H9 (cell line): ENCODE results near the gene CDH23. TPM values are rescaled to one million over a fixed set of nuclear protein-coding genes. Genes with fewer than 3 reads are reported as not detected.
A peak's percentile ranks its signal among the peaks of the same experiment; 100 is the strongest.

ENCODE experiments used
- DNase-seq: peaks from one replicate; pipeline ENCODE4 v3.0.0-alpha.2; 2017
- H2AFZ ChIP-seq: one replicate; pipeline ENCODE4 v1.6.1; 2013; ENCODE audit warnings: mild to moderate bottlenecking, low read length, control low read depth, moderate library complexity
- H2AK5ac ChIP-seq: 2 replicates; pipeline ENCODE4 v1.6.1; 2013; ENCODE audit warnings: low read length, control low read depth, mixed read lengths; ENCODE audit not compliant: insufficient read length
- H2BK120ac ChIP-seq: one replicate; pipeline ENCODE4 v1.6.1; 2013; ENCODE audit warnings: low read depth, mild to moderate bottlenecking, low read length, control low read depth, inconsistent platforms; ENCODE audit not compliant: poor library complexity, severe bottlenecking
- H2BK12ac ChIP-seq: 2 replicates; pipeline ENCODE4 v1.6.1; 2013; ENCODE audit warnings: low read length, control low read depth, mixed read lengths, low read depth; ENCODE audit not compliant: insufficient read length
- H2BK15ac ChIP-seq: 2 replicates; pipeline ENCODE4 v1.6.1; 2013; ENCODE audit warnings: low read depth, low read length, control low read depth
- H2BK20ac ChIP-seq: one replicate; pipeline ENCODE4 v1.6.1; 2013; ENCODE audit warnings: low read depth, mild to moderate bottlenecking, low read length, control low read depth, inconsistent platforms; ENCODE audit not compliant: poor library complexity, severe bottlenecking
- H2BK5ac ChIP-seq: 2 replicates; pipeline ENCODE4 v1.6.1; 2013; ENCODE audit warnings: low read length, control low read depth, mixed read lengths; ENCODE audit not compliant: insufficient read length
- H3K14ac ChIP-seq: 2 replicates; pipeline ENCODE4 v1.6.1; 2013; ENCODE audit warnings: low read length, control low read depth; ENCODE audit not compliant: insufficient read depth
- H3K18ac ChIP-seq: 2 replicates; pipeline ENCODE4 v1.6.1; 2013; ENCODE audit warnings: low read depth, mild to moderate bottlenecking, mixed read lengths, low read length, control low read depth; ENCODE audit not compliant: insufficient read length
- H3K23ac ChIP-seq: 2 replicates; pipeline ENCODE4 v1.6.1; 2013; ENCODE audit warnings: low read length, control low read depth, mixed read lengths, low read depth; ENCODE audit not compliant: insufficient read length
- H3K23me2 ChIP-seq: 2 replicates; pipeline ENCODE4 v1.6.1; 2013; ENCODE audit warnings: low read depth, mild to moderate bottlenecking, mixed read lengths, low read length, control low read depth; ENCODE audit not compliant: insufficient read length, poor library complexity, severe bottlenecking
- H3K27ac ChIP-seq: 2 replicates; pipeline ENCODE4 v1.5.1; 2013; ENCODE audit warnings: low read length, control low read depth, mixed read lengths, low read depth; ENCODE audit not compliant: insufficient read length
- H3K27me3 ChIP-seq: 2 replicates; pipeline ENCODE4 v1.6.1; 2013; ENCODE audit warnings: low read length, control low read depth, inconsistent platforms; ENCODE audit not compliant: insufficient read depth
- H3K4ac ChIP-seq: 2 replicates; pipeline ENCODE4 v1.6.1; 2013; ENCODE audit warnings: low read depth, mild to moderate bottlenecking, control low read depth, inconsistent platforms, low read length, moderate library complexity
- H3K4me1 ChIP-seq: 2 replicates; pipeline ENCODE4 v1.6.1; 2013; ENCODE audit warnings: low read length, control low read depth, inconsistent platforms; ENCODE audit not compliant: insufficient read depth
- H3K4me2 ChIP-seq: 2 replicates; pipeline ENCODE4 v1.6.1; 2013; ENCODE audit warnings: low read length, control low read depth, mixed read lengths; ENCODE audit not compliant: insufficient read length, insufficient read depth
- H3K56ac ChIP-seq: 2 replicates; pipeline ENCODE4 v1.6.1; 2013; ENCODE audit warnings: low read depth, mild to moderate bottlenecking, mixed read lengths, low read length, control low read depth; ENCODE audit not compliant: insufficient read length
- H3K79me1 ChIP-seq: 2 replicates; pipeline ENCODE4 v1.6.1; 2013; ENCODE audit warnings: low read depth, mild to moderate bottlenecking, moderate library complexity, low read length, control low read depth, inconsistent platforms; ENCODE audit not compliant: insufficient read depth, poor library complexity, severe bottlenecking
- H3K79me2 ChIP-seq: 2 replicates; pipeline ENCODE4 v1.6.1; 2013; ENCODE audit warnings: low read length, control low read depth, inconsistent platforms; ENCODE audit not compliant: insufficient read depth
- H3K9ac ChIP-seq: 2 replicates; pipeline ENCODE4 v1.6.1; 2013; ENCODE audit warnings: low read length, control low read depth, mixed read lengths; ENCODE audit not compliant: insufficient read length; ENCODE audit errors: extremely low read depth
- H3K9me3 ChIP-seq: one replicate; pipeline ENCODE4 v1.6.1; 2013; ENCODE audit warnings: low read depth, low read length, inconsistent platforms; ENCODE audit not compliant: control insufficient read depth
- H3T11ph ChIP-seq: one replicate; pipeline ENCODE4 v1.6.1; 2013; ENCODE audit warnings: mild to moderate bottlenecking, low read length, control low read depth, inconsistent platforms
- H4K20me1 ChIP-seq: one replicate; pipeline ENCODE4 v1.6.1; 2013; ENCODE audit not compliant: control insufficient read depth, insufficient read length, insufficient read depth
- H4K5ac ChIP-seq: 2 replicates; pipeline ENCODE4 v1.6.1; 2013; ENCODE audit warnings: low read depth, mild to moderate bottlenecking, mixed read lengths, low read length, control low read depth; ENCODE audit not compliant: insufficient read length
- H4K8ac ChIP-seq: replicated peaks from 2 replicates; pipeline ENCODE4 v1.6.1; 2013; ENCODE audit warnings: low read length, control low read depth, mixed read lengths, low read depth; ENCODE audit not compliant: insufficient read length
- H4K91ac ChIP-seq: 2 replicates; pipeline ENCODE4 v1.6.1; 2013; ENCODE audit warnings: low read depth, mild to moderate bottlenecking, moderate library complexity, mixed read lengths, low read length, control low read depth; ENCODE audit not compliant: insufficient read length
- H3K27ac Mint-ChIP-seq, 3 experiments: 2 replicates in 2 of 3; 3 replicates in 1 of 3; pipeline ENCODE4 v1.8.0; 2020 to 2021; ENCODE audit warnings: mixed read lengths in 3 of 3, mild to moderate bottlenecking in 1 of 3, moderate library complexity in 1 of 3
- H3K27me3 Mint-ChIP-seq: 2 replicates; pipeline ENCODE4 v1.8.0; 2021; ENCODE audit warnings: low read depth, mild to moderate bottlenecking, moderate library complexity, mixed read lengths
- H3K36me3 Mint-ChIP-seq, 3 experiments: 2 replicates in 2 of 3; 3 replicates in 1 of 3; pipeline ENCODE4 v1.8.0; 2020 to 2021; ENCODE audit warnings: low read depth in 3 of 3, mixed read lengths in 3 of 3; ENCODE audit not compliant: insufficient read depth in 1 of 3
- H3K4me1 Mint-ChIP-seq, 2 experiments: 2 replicates each; pipeline ENCODE4 v1.8.0; 2020; ENCODE audit warnings: mixed read lengths in 2 of 2
- H3K4me3 Mint-ChIP-seq, 2 experiments: 2 replicates in 1 of 2; 3 replicates in 1 of 2; pipeline ENCODE4 v1.8.0; 2020 to 2021; ENCODE audit warnings: mild to moderate bottlenecking in 2 of 2, mixed read lengths in 2 of 2, moderate library complexity in 1 of 2
- H3K9me3 Mint-ChIP-seq, 2 experiments: 2 replicates in 1 of 2; 3 replicates in 1 of 2; pipeline ENCODE4 v1.8.0; 2020; ENCODE audit warnings: mild to moderate bottlenecking in 2 of 2, mixed read lengths in 2 of 2, moderate library complexity in 1 of 2
- CTCF ChIP-seq: fragments of 200-600 bp; sonication (generic); conservative IDR thresholded peaks from 3 replicates; pipeline ENCODE4 v1.8.0; 2021; ENCODE audit warnings: antibody characterized with exemption, mild to moderate bottlenecking
- WGBS: extraction: QIAGEN DNeasy Blood & Tissue Kit; methylation state at CpG from one replicate; pipeline ENCODE4 v1.1.7; 2013; ENCODE audit warnings: missing lambda C conversion rate, low lambda C conversion rate, mixed read lengths; ENCODE audit not compliant: insufficient read length; ENCODE audit errors: extremely low coverage; 5-methylcytosine and 5-hydroxymethylcytosine counted together
- total RNA-seq: library from RNA; stranded (reverse); gene quantifications from 2 replicates; pipeline ENCODE4 v1.2.1, GENCODE V29; 2021

CDH23 gene
- total RNA-seq, 1 experiment from 2014 or later = 2.1 TPM

GRCh38 chr10:71629131-71629530 lies 232.4 kb downstream of the CDH23 start:
- no peak overlapping the region for H3T11ph ChIP-seq
- H4K8ac ChIP-seq = no peak overlapping the region
- no peaks in the 10 kb centered on the region for H3K9me3 ChIP-seq
- Mint-ChIP-seq H3K4me1 (peaks cover 69 to 88% of the 10 kb centered on the region in 2 experiments), H3K4me3 (no peak overlapping the region; a peak in 1 of 5 replicates), H3K9me3 (no peaks in the 10 kb centered on the region; a peak in 2 of 5 replicates), H3K27ac (0 out of 7 replicates have a peak overlapping the region, but pooled peaks of 1 of the 3 experiments have one; percentile 15), H3K36me3 (no peaks in the 10 kb centered on the region), H3K27me3 (peaks cover 78% of the 10 kb centered on the region)
- H2AFZ ChIP-seq = no peak overlapping the region
- no peaks in the 10 kb centered on the region for H3K23me2 ChIP-seq
- no peak overlapping the region for H2BK15ac ChIP-seq
- no peak overlapping the region for H4K5ac ChIP-seq
- no peak overlapping the region for H4K91ac ChIP-seq
- no peaks in the 10 kb centered on the region for H4K20me1 ChIP-seq
- DNase-seq = no peak
- no peak overlapping the region for H3K23ac ChIP-seq
- H3K56ac ChIP-seq = no peak overlapping the region
- H3K18ac ChIP-seq = no peak overlapping the region
- H3K79me2 ChIP-seq = no peaks in the 10 kb centered on the region
- peaks cover 22% of the 10 kb centered on the region; the same call in 1 of the 2 replicates for H3K4me1 ChIP-seq
- H3K14ac ChIP-seq = 0 out of 2 replicates have a peak overlapping the region, but pooled peaks have one; percentile 10
- H3K79me1 ChIP-seq = no peaks in the 10 kb centered on the region
- no CpG with 5 or more reads among the region's 4 CpGs for WGBS
- no peak overlapping the region for H2AK5ac ChIP-seq
- peaks cover 2% of the 10 kb centered on the region; the same call in 1 of the 2 replicates for H3K27me3 ChIP-seq
- H3K27ac ChIP-seq = no peak overlapping the region
- H3K9ac ChIP-seq = no peak overlapping the region
- TF ChIP-seq CTCF = no peak
- H3K4ac ChIP-seq = no peak overlapping the region
- no peak overlapping the region for H2BK5ac ChIP-seq
- H2BK12ac ChIP-seq = no peak overlapping the region
- H3K4me2 ChIP-seq = no peak overlapping the region
- H2BK120ac ChIP-seq = no peak overlapping the region
- H2BK20ac ChIP-seq = no peak overlapping the region
